ENCODE data around the gene ANXA10. TPM values are rescaled to one million over a fixed set of nuclear protein-coding genes. Genes with fewer than 3 reads are reported as not detected.

The ANXA10 gene
- polyA plus RNA-seq (2011; rRNA removed) = 0.09 TPM in 1 of 2 replicates, not detected in the other
- not detected in 2 replicates for polyA minus RNA-seq (2011; rRNA and poly(A)+ RNA removed)

- ChIA-PET POLR2A (no interaction called here), CTCF (no interaction called here)
- DNase-seq (ENCODE audit: low read depth) = no peak
- Histone ChIP-seq H3K27me3 (ENCODE audit: control insufficient read depth, insufficient read depth, low read length) (no peaks in the 10 kb centered on the region), H3K36me3 (ENCODE audit: control insufficient read depth, insufficient read depth, low read length) (no peaks in the 10 kb centered on the region), H3K4me3 (ENCODE audit: low read depth, low read length) (no peak within 1 kb of the TSS)
- TF ChIP-seq, protein P1, sequence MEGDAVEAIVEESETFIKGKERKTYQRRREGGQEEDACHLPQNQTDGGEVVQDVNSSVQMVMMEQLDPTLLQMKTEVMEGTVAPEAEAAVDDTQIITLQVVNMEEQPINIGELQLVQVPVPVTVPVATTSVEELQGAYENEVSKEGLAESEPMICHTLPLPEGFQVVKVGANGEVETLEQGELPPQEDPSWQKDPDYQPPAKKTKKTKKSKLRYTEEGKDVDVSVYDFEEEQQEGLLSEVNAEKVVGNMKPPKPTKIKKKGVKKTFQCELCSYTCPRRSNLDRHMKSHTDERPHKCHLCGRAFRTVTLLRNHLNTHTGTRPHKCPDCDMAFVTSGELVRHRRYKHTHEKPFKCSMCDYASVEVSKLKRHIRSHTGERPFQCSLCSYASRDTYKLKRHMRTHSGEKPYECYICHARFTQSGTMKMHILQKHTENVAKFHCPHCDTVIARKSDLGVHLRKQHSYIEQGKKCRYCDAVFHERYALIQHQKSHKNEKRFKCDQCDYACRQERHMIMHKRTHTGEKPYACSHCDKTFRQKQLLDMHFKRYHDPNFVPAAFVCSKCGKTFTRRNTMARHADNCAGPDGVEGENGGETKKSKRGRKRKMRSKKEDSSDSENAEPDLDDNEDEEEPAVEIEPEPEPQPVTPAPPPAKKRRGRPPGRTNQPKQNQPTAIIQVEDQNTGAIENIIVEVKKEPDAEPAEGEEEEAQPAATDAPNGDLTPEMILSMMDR (IDR thresholded peaks at IDR 0.05; ENCODE audit: insufficient read depth, low read depth, low read length) = no peak
These were observed at the start of gene ANXA10 for GRCh38 chr4:168092176-168092712. Gene ANXA10, plus strand, starts transcription at chr4:168092537. Its CDS starts 164 bp downstream, at chr4:168092701.

- no peak for DNase-seq (ENCODE audit: low read depth)
- H3K4me3 ChIP-seq (ENCODE audit: low read depth, low read length) = no peak overlapping the region
- ChIA-PET CTCF (no interaction called here), POLR2A (no interaction called here)
- no peaks in the 10 kb centered on the region for H3K36me3 ChIP-seq (ENCODE audit: control insufficient read depth, insufficient read depth, low read length)
- no peaks in the 10 kb centered on the region for H3K27me3 ChIP-seq (ENCODE audit: control insufficient read depth, insufficient read depth, low read length)
- TF ChIP-seq, protein P1 (IDR thresholded peaks at IDR 0.05; ENCODE audit: insufficient read depth, low read depth, low read length) = no peak
These were observed 47.0 kb upstream of the ANXA10 start for GRCh38 chr4:168045354-168045753.

DNA sequence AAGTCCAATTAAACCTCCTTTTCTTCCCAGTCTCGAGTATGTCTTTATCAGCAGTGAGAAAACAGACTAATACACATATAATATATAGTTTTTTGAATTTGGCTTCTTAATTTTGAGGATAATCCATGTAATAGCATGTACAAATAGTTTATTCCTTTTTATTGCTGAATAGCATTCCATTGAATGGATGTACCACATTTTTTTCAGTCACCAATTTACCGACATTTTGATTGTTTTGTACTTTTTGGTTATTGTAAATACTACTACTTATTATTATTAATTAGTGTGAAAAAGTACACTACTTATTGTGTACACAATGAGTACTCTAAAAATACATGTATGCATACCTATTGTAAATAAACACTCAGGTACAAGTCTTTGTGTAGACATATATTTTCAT lies 42.3 kb upstream of the ANXA10 start:
- Histone ChIP-seq H3K36me3 (ENCODE audit: control insufficient read depth, insufficient read depth, low read length) (no peaks in the 10 kb centered on the region), H3K4me3 (ENCODE audit: low read depth, low read length) (no peak overlapping the region), H3K27me3 (ENCODE audit: control insufficient read depth, insufficient read depth, low read length) (no peaks in the 10 kb centered on the region)
- no peak for DNase-seq (ENCODE audit: low read depth)
- TF ChIP-seq, protein P1 (IDR thresholded peaks at IDR 0.05; ENCODE audit: insufficient read depth, low read depth, low read length) = no peak
- ChIA-PET POLR2A (no interaction called here), CTCF (no interaction called here)

GRCh38 chr4:168051526-168051925 lies 40.8 kb upstream of the ANXA10 start:
- H3K4me3 ChIP-seq (ENCODE audit: low read depth, low read length) = no peak overlapping the region

GRCh38 chr4:168057412-168057811 lies 34.9 kb upstream of the ANXA10 start:
- no peaks in the 10 kb centered on the region for H3K27me3 ChIP-seq (ENCODE audit: control insufficient read depth, insufficient read depth, low read length)
- no peak overlapping the region for H3K4me3 ChIP-seq (ENCODE audit: low read depth, low read length)
- TF ChIP-seq, protein P1 (IDR thresholded peaks at IDR 0.05; ENCODE audit: insufficient read depth, low read depth, low read length) = no peak
- CTCF ChIA-PET = interaction anchor here (0.7 kb wide), 1 partner anchor 752 kb away, joined by 3 read pairs; no protein-coding TSS in a partner anchor
- POLR2A ChIA-PET = no interaction called here
- no peaks in the 10 kb centered on the region for H3K36me3 ChIP-seq (ENCODE audit: control insufficient read depth, insufficient read depth, low read length)
- DNase-seq (ENCODE audit: low read depth) = no peak

More at GRCh38 chr4:168051526-168051925, 40.8 kb upstream of the ANXA10 start:
- ChIA-PET CTCF (no interaction called here), POLR2A (no interaction called here)
- TF ChIP-seq, protein P1 (IDR thresholded peaks at IDR 0.05; ENCODE audit: insufficient read depth, low read depth, low read length) = no peak
- Histone ChIP-seq H3K36me3 (ENCODE audit: control insufficient read depth, insufficient read depth, low read length) (no peaks in the 10 kb centered on the region), H3K27me3 (ENCODE audit: control insufficient read depth, insufficient read depth, low read length) (no peaks in the 10 kb centered on the region)
- no peak for DNase-seq (ENCODE audit: low read depth)

Measured in BJ (cell line).